ENCODE results near the gene CPAMD8. TPM values are rescaled to one million over a fixed set of nuclear protein-coding genes. Genes with fewer than 3 reads are reported as not detected.

Gene CPAMD8
- total and polyA plus RNA-seq, 2 donors (not counting 3 experiments of a cell fraction or from before 2014, with no cell fraction given), result 2.2 to 3.9 TPM

DNA sequence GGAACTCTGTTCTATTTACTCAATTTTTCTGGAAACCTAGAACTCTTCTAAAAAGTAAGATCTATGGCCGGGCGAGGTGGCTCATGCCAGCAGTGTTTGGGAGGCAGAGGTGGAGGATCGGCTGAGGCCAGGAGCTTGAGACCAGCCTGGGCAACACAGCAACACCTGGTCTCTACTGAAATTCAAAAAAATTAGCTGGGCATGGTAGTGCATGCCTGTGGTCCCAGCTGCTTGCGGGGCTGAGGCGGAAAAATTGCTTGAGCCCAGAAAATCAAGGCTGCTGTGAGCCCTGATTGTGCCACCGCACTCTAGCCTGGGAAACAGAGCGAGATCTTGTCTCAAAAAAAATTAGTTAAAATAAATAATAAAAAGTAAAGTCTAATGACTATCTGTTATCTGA is 109.2 kb downstream of the CPAMD8 start:
- Histone ChIP-seq H3K9ac (replicated peaks; ENCODE audit: extremely low read depth, insufficient read depth, low read length) (no peak overlapping the region), H3K9me1 (replicated peaks; ENCODE audit: control insufficient read depth, extremely low read depth, insufficient read depth, low read length) (no peaks in the 10 kb centered on the region), H3K36me3 (ENCODE audit: control insufficient read depth in 2 of 2, extremely low read depth in 1 of 2, insufficient read depth in 2 of 2, low read length in 2 of 2) (no peaks in the 10 kb centered on the region), H4K20me1 (replicated peaks; ENCODE audit: control insufficient read depth, extremely low read depth, insufficient read depth, low read length) (no peaks in the 10 kb centered on the region), H3K4me2 (ENCODE audit: insufficient read depth, low read length) (no peak overlapping the region), H3K27ac (ENCODE audit: insufficient read depth, low read depth, low read length) (no peak overlapping the region), H3K4me1 (ENCODE audit: control insufficient read depth, extremely low read depth, insufficient read depth, low read length) (no peaks in the 10 kb centered on the region), H2AFZ (ENCODE audit: low read depth, low read length) (no peak overlapping the region), H3K79me2 (ENCODE audit: control insufficient read depth, insufficient read depth, low read length) (no peaks in the 10 kb centered on the region), H3K27me3 (ENCODE audit: control insufficient read depth in 2 of 2, insufficient read depth in 2 of 2, low read length in 2 of 2) (no peaks in the 10 kb centered on the region), H3K9me3 (replicated peaks; ENCODE audit: control insufficient read depth, insufficient read depth, low read length) (no peaks in the 10 kb centered on the region), H3K4me3 (replicated peaks in 1 of 3; ENCODE audit: insufficient read depth in 1 of 3, low read depth in 1 of 3, low read length in 3 of 3) (no peak overlapping the region)
- POLR2A ChIA-PET, result no interaction called here
- DNase-seq (ENCODE audit: low read depth, low spot score) (no peak), FAIRE-seq (no peak)
- CTCF ChIA-PET, result no interaction called here
- intact Hi-C loops (cut with micrococcal nuclease) (no loop called here), dilution Hi-C loops (cut with MboI; ENCODE audit: extremely low pct_ligation_motif_present, low sequenced_read_pairs) (no loop called here)
- no TSS peak for BruUV-seq (replicated peaks)
- TF ChIP-seq POLR2AphosphoS5 (IDR thresholded peaks at IDR 0.05; ENCODE audit: insufficient read depth, low read depth, low read length) (no peak), FOS (IDR thresholded peaks at IDR 0.05; ENCODE audit: borderline replicate concordance, insufficient read depth, low read length) (no peak), GATA2 (IDR thresholded peaks at IDR 0.05; ENCODE audit: insufficient read depth, insufficient read length, low read depth, low read length) (no peak), POLR2A (IDR thresholded peaks at IDR 0.05; ENCODE audit: low read depth, low read length) (no peak), JUN (IDR thresholded peaks at IDR 0.05; ENCODE audit: borderline replicate concordance, insufficient read depth, insufficient read length, low read depth) (no peak), EZH2 (IDR thresholded peaks at IDR 0.05; ENCODE audit: borderline replicate concordance, low read depth, low read length, severe bottlenecking) (no peak), MYC (IDR thresholded peaks at IDR 0.05; ENCODE audit: low read depth, low read length) (no peak), MAX (IDR thresholded peaks at IDR 0.05; ENCODE audit: insufficient read depth, insufficient read length) (no peak)
- TF ChIP-seq, protein P1, sequence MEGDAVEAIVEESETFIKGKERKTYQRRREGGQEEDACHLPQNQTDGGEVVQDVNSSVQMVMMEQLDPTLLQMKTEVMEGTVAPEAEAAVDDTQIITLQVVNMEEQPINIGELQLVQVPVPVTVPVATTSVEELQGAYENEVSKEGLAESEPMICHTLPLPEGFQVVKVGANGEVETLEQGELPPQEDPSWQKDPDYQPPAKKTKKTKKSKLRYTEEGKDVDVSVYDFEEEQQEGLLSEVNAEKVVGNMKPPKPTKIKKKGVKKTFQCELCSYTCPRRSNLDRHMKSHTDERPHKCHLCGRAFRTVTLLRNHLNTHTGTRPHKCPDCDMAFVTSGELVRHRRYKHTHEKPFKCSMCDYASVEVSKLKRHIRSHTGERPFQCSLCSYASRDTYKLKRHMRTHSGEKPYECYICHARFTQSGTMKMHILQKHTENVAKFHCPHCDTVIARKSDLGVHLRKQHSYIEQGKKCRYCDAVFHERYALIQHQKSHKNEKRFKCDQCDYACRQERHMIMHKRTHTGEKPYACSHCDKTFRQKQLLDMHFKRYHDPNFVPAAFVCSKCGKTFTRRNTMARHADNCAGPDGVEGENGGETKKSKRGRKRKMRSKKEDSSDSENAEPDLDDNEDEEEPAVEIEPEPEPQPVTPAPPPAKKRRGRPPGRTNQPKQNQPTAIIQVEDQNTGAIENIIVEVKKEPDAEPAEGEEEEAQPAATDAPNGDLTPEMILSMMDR (IDR thresholded peaks at IDR 0.05; ENCODE audit: extremely low read depth in 1 of 2, insufficient read depth in 1 of 2, low read depth in 1 of 2, low read length in 2 of 2), result no peak

Measured in endothelial cell of umbilical vein (primary cell).